Measurements from ENCODE around the gene FAM107B. TPM values are rescaled to one million over a fixed set of nuclear protein-coding genes. Genes with fewer than 3 reads are reported as not detected.

Gene FAM107B
- total RNA-seq, 1 experiment from 2014 or later, result 158 TPM

DNA sequence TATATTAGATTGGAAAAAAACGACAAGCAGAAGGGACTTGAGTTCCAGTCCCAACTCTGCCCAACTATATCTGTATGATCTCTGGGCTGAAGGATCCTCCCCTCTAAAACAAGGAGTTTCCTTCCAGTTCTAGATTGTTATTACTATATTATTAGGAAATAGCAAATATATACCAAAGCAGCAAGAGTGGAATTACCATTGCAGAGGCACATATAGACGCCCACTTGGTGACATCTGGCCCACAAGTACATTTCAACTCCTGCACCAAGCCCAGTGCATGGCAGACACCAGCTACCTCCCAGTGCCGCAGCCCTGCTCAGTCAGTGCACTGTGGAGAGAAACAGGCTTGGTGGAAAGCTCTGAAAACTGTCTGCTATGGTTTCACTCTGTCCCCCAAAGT lies 201.9 kb downstream of the FAM107B start:
- Histone ChIP-seq H4K20me1 (ENCODE audit: insufficient read depth, low read depth, low read length) (no peaks in the 10 kb centered on the region), H3K36me3 (ENCODE audit: insufficient read depth, low read length) (peaks cover 1% of the 10 kb centered on the region; the same call in 1 of the 2 replicates), H3K9ac (ENCODE audit: low read length) (no peak overlapping the region), H3K4me3 (ENCODE audit: low read length) (no peak overlapping the region), H2AFZ (ENCODE audit: low read length) (no peak overlapping the region), H3K4me2 (ENCODE audit: low read depth, low read length, poor library complexity, severe bottlenecking) (no peak overlapping the region), H3K9me3 (ENCODE audit: low read length) (no peaks in the 10 kb centered on the region), H3K27me3 (ENCODE audit: low read length) (no peaks in the 10 kb centered on the region), H3K9me2 (replicated peaks; ENCODE audit: insufficient read depth, low read length) (no peaks in the 10 kb centered on the region), H3K27ac (ENCODE audit: low read length) (no peak overlapping the region), H3K79me2 (ENCODE audit: low read length) (peaks cover 98% of the 10 kb centered on the region), H3K4me1 (ENCODE audit: low read length) (peaks cover 10% of the 10 kb centered on the region)
- no peak for DNase-seq

DNA sequence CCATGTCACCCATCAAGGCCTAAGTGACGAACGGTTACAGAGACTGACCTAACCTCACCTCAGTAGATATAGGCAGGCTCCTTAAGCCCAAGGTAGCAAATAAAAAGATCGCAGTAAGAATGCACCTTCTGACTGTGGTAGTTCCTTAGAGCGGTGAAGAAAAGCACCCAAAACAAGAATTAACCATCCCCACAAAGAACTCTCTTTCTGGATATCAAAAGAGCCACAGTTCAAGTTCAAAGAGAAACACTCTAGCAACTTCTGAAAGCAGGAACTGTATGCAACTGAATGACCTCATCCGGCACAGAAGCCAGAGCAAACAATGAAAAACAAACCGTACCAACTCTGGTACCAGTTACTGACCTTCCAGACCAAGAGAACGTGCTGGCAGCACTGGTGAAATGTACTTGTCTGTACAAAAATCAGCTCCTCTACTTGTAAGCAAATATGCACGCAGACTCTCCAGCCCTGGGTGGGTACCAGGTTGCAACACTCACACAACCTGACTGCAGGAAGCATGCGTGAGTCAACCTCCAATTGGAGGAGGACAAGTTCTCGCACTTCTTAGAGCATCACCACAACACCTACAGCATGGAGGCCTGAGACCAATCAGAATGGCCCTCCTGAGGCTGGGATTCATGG lies 202.7 kb downstream of the FAM107B start:
- Histone ChIP-seq H3K27ac (ENCODE audit: low read length) (no peak overlapping the region), H3K4me3 (ENCODE audit: low read length) (no peak overlapping the region), H3K79me2 (ENCODE audit: low read length) (peaks cover 96% of the 10 kb centered on the region), H3K9ac (ENCODE audit: low read length) (no peak overlapping the region), H3K27me3 (ENCODE audit: low read length) (no peaks in the 10 kb centered on the region), H3K4me2 (ENCODE audit: low read depth, low read length, poor library complexity, severe bottlenecking) (no peak overlapping the region), H2AFZ (ENCODE audit: low read length) (no peak overlapping the region), H3K4me1 (ENCODE audit: low read length) (peaks cover 10% of the 10 kb centered on the region), H3K9me2 (replicated peaks; ENCODE audit: insufficient read depth, low read length) (no peaks in the 10 kb centered on the region), H3K36me3 (ENCODE audit: insufficient read depth, low read length) (no peaks in the 10 kb centered on the region), H4K20me1 (ENCODE audit: insufficient read depth, low read depth, low read length) (no peaks in the 10 kb centered on the region), H3K9me3 (ENCODE audit: low read length) (no peaks in the 10 kb centered on the region)
- no peak for DNase-seq

DNA sequence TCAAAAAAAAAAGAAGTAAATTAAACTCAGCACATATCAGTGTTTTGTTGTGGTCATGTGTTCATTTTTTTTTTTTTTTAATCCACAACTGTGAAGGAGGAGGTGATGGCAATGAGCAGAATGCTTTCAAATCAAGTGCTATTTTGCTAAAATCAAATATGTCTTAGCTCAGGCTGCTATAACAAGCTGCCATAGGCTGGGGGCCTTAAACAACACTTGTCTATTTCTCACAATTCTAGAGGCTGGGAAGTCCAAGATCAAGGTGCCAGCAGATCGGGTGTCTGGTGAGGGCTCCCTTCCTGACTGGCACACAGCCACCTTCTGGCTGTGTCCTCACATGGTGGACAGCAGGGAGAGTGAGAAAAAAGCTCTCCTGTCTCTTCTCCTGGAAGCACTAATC lies 203.9 kb downstream of the FAM107B start:
- H3K79me2 ChIP-seq (ENCODE audit: low read length), result peaks cover 93% of the 10 kb centered on the region
- H3K4me2 ChIP-seq (ENCODE audit: low read depth, low read length, poor library complexity, severe bottlenecking), result no peak overlapping the region
- DNase-seq, result no peak
- H3K4me1 ChIP-seq (ENCODE audit: low read length), result peaks cover 12% of the 10 kb centered on the region
- H3K9me3 ChIP-seq (ENCODE audit: low read length), result no peaks in the 10 kb centered on the region
- H3K36me3 ChIP-seq (ENCODE audit: insufficient read depth, low read length), result no peaks in the 10 kb centered on the region
- no peaks in the 10 kb centered on the region for H4K20me1 ChIP-seq (ENCODE audit: insufficient read depth, low read depth, low read length)
- no peak overlapping the region for H2AFZ ChIP-seq (ENCODE audit: low read length)
- no peak overlapping the region for H3K4me3 ChIP-seq (ENCODE audit: low read length)
- H3K9ac ChIP-seq (ENCODE audit: low read length), result no peak overlapping the region
- no peaks in the 10 kb centered on the region for H3K27me3 ChIP-seq (ENCODE audit: low read length)
- no peak overlapping the region for H3K27ac ChIP-seq (ENCODE audit: low read length)
- no peaks in the 10 kb centered on the region for H3K9me2 ChIP-seq (replicated peaks; ENCODE audit: insufficient read depth, low read length)

DNA sequence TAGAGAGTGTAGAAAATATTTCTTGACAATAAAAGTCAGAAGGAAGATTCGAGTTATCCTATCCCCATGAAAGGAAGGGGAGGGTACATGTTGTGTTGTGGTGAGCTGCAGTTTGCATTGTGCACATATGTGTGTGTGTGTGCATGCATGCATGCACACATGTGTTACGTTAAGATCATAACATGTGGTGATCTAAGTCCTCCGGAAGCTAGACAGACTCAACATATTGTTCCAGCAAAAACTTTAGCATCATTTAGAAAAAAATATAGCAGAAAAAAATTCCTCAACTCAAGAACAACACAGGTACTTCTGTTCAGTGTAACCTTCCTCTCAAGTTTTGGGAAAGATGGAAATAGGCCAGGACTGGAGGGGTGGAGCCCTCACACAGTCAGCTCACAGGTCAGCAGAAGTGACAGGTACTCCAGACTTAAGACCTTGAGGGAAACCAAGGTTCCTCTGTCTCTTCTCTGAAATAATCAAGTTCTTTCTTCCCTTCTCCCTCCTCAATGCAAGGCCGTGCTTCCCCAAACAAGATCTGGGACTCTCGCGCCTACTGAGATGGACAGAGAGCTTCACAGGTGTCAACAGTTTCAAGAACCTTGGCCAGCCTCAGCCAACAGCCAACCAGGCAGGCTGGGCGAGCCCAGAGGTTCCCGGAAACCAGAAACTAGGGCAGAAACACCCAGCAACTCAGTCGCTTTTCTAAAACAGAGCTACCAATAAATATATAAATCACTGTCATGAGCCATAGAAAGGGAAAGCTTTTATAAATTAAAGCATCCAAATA lies 205.2 kb downstream of the FAM107B start:
- H3K79me2 ChIP-seq (ENCODE audit: low read length), result peaks cover 92% of the 10 kb centered on the region

DNA sequence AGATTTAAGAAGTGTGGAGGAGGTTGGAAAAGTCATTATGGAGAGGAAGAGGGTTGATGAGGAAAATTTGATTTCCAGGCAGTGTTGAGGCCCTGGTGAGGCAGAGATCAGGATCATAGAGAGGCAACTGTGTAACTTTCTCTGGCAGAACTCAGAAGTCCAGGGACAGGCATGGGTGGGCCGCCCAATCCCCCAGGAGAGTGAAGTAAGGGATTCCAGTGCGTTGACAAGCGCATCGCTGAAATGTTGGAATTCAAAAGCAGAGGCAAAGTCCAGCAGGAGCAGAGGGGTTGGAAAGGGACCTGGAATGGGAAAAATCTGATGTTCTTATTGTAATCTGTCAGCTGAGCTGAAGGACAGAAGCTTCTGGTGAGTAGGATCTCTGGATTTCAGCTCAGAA lies 207.3 kb downstream of the FAM107B start:
- Histone ChIP-seq H3K27ac (ENCODE audit: low read length) (no peak overlapping the region), H3K9me2 (replicated peaks; ENCODE audit: insufficient read depth, low read length) (no peaks in the 10 kb centered on the region), H3K4me3 (ENCODE audit: low read length) (no peak overlapping the region), H3K4me1 (ENCODE audit: low read length) (peaks cover 46% of the 10 kb centered on the region), H4K20me1 (ENCODE audit: insufficient read depth, low read depth, low read length) (no peaks in the 10 kb centered on the region), H3K36me3 (ENCODE audit: insufficient read depth, low read length) (no peaks in the 10 kb centered on the region), H3K4me2 (ENCODE audit: low read depth, low read length, poor library complexity, severe bottlenecking) (no peak overlapping the region), H2AFZ (ENCODE audit: low read length) (no peak overlapping the region), H3K9me3 (ENCODE audit: low read length) (no peaks in the 10 kb centered on the region), H3K9ac (ENCODE audit: low read length) (no peak overlapping the region), H3K79me2 (ENCODE audit: low read length) (peaks cover 93% of the 10 kb centered on the region), H3K27me3 (ENCODE audit: low read length) (no peaks in the 10 kb centered on the region)
- no peak for DNase-seq

More for the DNA sequence above, 205.2 kb downstream of the FAM107B start:
- Histone ChIP-seq H3K27me3 (ENCODE audit: low read length) (no peaks in the 10 kb centered on the region), H3K36me3 (ENCODE audit: insufficient read depth, low read length) (no peaks in the 10 kb centered on the region), H3K4me3 (ENCODE audit: low read length) (no peak overlapping the region), H3K9me2 (replicated peaks; ENCODE audit: insufficient read depth, low read length) (no peaks in the 10 kb centered on the region), H3K9ac (ENCODE audit: low read length) (no peak overlapping the region), H3K9me3 (ENCODE audit: low read length) (no peaks in the 10 kb centered on the region), H2AFZ (ENCODE audit: low read length) (no peak overlapping the region), H3K27ac (ENCODE audit: low read length) (no peak overlapping the region), H3K4me2 (ENCODE audit: low read depth, low read length, poor library complexity, severe bottlenecking) (no peak overlapping the region), H4K20me1 (ENCODE audit: insufficient read depth, low read depth, low read length) (no peaks in the 10 kb centered on the region), H3K4me1 (ENCODE audit: low read length) (peaks cover 26% of the 10 kb centered on the region)
- no peak for DNase-seq

DNA sequence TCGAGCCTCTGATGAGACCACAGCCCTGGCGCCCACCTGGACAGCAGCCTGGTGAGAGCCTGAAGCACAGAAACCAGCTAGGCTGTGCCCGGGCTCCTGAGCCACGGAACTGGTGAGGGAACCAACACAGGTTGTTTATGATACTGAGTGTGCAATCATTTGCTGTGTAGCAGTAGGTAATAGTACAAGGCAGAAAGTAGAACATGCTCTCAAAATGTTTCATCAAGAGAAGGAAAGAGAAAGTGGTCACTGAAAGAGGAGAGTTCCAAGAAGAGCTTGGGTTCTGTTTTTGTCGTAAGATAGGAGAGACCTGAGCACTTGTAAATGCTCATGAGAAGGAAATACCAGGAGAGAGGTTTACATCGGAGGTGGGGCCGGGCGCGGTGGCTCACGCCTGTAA lies 208.2 kb downstream of the FAM107B start:
- Histone ChIP-seq H3K27me3 (ENCODE audit: low read length) (no peaks in the 10 kb centered on the region), H3K9me2 (replicated peaks; ENCODE audit: insufficient read depth, low read length) (no peaks in the 10 kb centered on the region), H3K9ac (ENCODE audit: low read length) (no peak overlapping the region), H3K36me3 (ENCODE audit: insufficient read depth, low read length) (no peaks in the 10 kb centered on the region), H3K4me3 (ENCODE audit: low read length) (no peak overlapping the region), H3K4me2 (ENCODE audit: low read depth, low read length, poor library complexity, severe bottlenecking) (no peak overlapping the region), H3K27ac (ENCODE audit: low read length) (no peak overlapping the region), H3K9me3 (ENCODE audit: low read length) (no peaks in the 10 kb centered on the region), H3K79me2 (ENCODE audit: low read length) (peaks cover 93% of the 10 kb centered on the region), H3K4me1 (ENCODE audit: low read length) (peaks cover 48% of the 10 kb centered on the region), H4K20me1 (ENCODE audit: insufficient read depth, low read depth, low read length) (no peaks in the 10 kb centered on the region), H2AFZ (ENCODE audit: low read length) (no peak overlapping the region)
- DNase-seq, result no peak

DNA sequence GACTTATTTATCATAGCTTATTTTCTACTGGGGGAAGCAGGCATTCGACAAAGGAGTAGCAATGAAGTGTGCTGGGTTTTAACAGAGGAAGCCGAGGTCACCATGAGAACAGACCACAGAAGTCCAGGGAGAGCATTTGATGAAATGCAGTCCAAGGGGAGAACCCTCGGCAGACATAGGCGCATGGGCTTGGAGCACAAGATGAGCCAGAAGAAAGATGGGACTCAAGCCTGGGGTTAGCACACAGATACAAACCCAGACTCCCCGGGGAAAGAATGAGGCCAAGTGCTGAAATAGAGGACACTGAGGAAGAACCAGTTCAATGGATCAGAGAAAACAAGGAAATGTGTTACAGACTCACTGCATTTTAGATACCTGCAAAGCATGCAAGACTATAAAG lies 209.5 kb downstream of the FAM107B start:
- Histone ChIP-seq H3K9me3 (ENCODE audit: low read length) (no peaks in the 10 kb centered on the region), H3K27ac (ENCODE audit: low read length) (peak overlapping the region; percentile 91), H4K20me1 (ENCODE audit: insufficient read depth, low read depth, low read length) (no peaks in the 10 kb centered on the region), H3K79me2 (ENCODE audit: low read length) (peaks cover 93% of the 10 kb centered on the region), H3K36me3 (ENCODE audit: insufficient read depth, low read length) (no peaks in the 10 kb centered on the region), H3K4me3 (ENCODE audit: low read length) (no peak overlapping the region), H3K27me3 (ENCODE audit: low read length) (no peaks in the 10 kb centered on the region), H3K4me2 (ENCODE audit: low read depth, low read length, poor library complexity, severe bottlenecking) (peak overlapping the region; percentile 66), H2AFZ (ENCODE audit: low read length) (no peak overlapping the region), H3K4me1 (ENCODE audit: low read length) (peaks cover 48% of the 10 kb centered on the region), H3K9ac (ENCODE audit: low read length) (no peak overlapping the region), H3K9me2 (replicated peaks; ENCODE audit: insufficient read depth, low read length) (no peaks in the 10 kb centered on the region)
- no peak for DNase-seq

DNA sequence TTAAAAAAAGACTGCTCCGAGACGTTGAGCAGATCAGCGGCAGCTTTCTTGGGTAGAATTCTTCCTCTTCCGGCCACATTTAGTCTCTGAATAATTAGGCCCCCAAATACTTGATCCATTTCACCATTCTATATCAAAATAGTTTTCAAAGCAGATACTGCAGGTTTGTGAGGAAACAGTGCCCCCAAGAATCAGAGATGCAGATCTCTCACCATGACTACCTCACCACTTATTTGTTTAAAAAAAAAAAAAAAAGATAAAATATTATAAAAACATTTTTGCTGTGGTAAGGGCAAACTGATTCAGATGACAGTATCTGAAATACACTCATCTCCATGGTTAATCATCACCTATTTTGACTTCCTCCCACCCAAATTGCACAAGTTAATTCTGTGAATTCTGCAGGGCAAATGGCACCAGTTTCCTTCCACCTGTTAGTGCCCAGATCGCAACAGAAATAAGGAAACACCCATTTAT lies 210.4 kb downstream of the FAM107B start:
- no peak overlapping the region for H2AFZ ChIP-seq (ENCODE audit: low read length)
- peak overlapping the region; percentile 91 for H3K27ac ChIP-seq (ENCODE audit: low read length)
- peak overlapping the region; percentile 49 for H3K9ac ChIP-seq (ENCODE audit: low read length)
- no peaks in the 10 kb centered on the region for H3K9me3 ChIP-seq (ENCODE audit: low read length)
- no peaks in the 10 kb centered on the region for H3K9me2 ChIP-seq (replicated peaks; ENCODE audit: insufficient read depth, low read length)
- DNase-seq, result peak; percentile 78
- peak overlapping the region; percentile 46 for H3K4me3 ChIP-seq (ENCODE audit: low read length)
- H3K4me1 ChIP-seq (ENCODE audit: low read length), result peaks cover 48% of the 10 kb centered on the region
- H3K27me3 ChIP-seq (ENCODE audit: low read length), result no peaks in the 10 kb centered on the region
- H4K20me1 ChIP-seq (ENCODE audit: insufficient read depth, low read depth, low read length), result no peaks in the 10 kb centered on the region
- H3K4me2 ChIP-seq (ENCODE audit: low read depth, low read length, poor library complexity, severe bottlenecking), result peak overlapping the region; percentile 66
- H3K36me3 ChIP-seq (ENCODE audit: insufficient read depth, low read length), result no peaks in the 10 kb centered on the region
- H3K79me2 ChIP-seq (ENCODE audit: low read length), result peaks cover 93% of the 10 kb centered on the region

Measured in Karpas-422 (cell line).